Psoas muscle (tissue), 8 donors: ENCODE results near the gene ISOC2. TPM values are rescaled to one million over a fixed set of nuclear protein-coding genes. Genes with fewer than 3 reads are reported as not detected.
A peak's percentile ranks its signal among the peaks of the same experiment; 100 is the strongest.
"Not testable (repeated sequence)": the region's sequence is repeated elsewhere in the genome, so short reads cannot be mapped to it uniquely, and the experiment has no call there.

Experiments used
- ATAC-seq, 4 donors: fragments of 200-7000 bp; cut with Tn5 transposase; one replicate each; pipeline ENCODE4 v1.9.1; 2020; ENCODE audit warnings: moderate library complexity in 3 of 4, mild to moderate bottlenecking in 2 of 4
- DNase-seq, 2 donors: peaks; one replicate each; pipeline ENCODE4 v3.0.0-alpha.2; 2020
- H3K27ac ChIP-seq: fragments of 200-600 bp; one replicate; pipeline ENCODE4 v1.8.0; 2022
- H3K27me3 ChIP-seq, 3 donors: fragments of 200-600 bp in 1 of 3; one replicate each; pipeline versions ENCODE4 v1.6.1 to v1.8.0; 2013 to 2022; ENCODE audit warnings: low read length in 2 of 3, mild to moderate bottlenecking in 2 of 3, moderate library complexity in 1 of 3; ENCODE audit not compliant: insufficient read depth in 3 of 3
- H3K36me3 ChIP-seq, 2 donors: fragments of 200-600 bp in 1 of 2; one replicate each; pipeline versions ENCODE4 v1.6.1 to v1.8.0; 2013 to 2022; ENCODE audit warnings: low read depth in 1 of 2, mild to moderate bottlenecking in 1 of 2, moderate library complexity in 1 of 2; ENCODE audit not compliant: insufficient read depth in 1 of 2
- H3K4me1 ChIP-seq: fragments of 200-600 bp; one replicate; pipeline ENCODE4 v1.8.0; 2022
- H3K4me3 ChIP-seq: fragments of 200-600 bp; one replicate; pipeline ENCODE4 v1.8.0; 2022; ENCODE audit warnings: mild to moderate bottlenecking
- H3K9me3 ChIP-seq: fragments of 200-600 bp; one replicate; pipeline ENCODE4 v1.8.0; 2022
- WGBS, 3 donors: extraction: QIAGEN DNeasy Blood & Tissue Kit; methylation state at CpG; one replicate each; pipeline versions ENCODE4 v1.1.6 to v1.1.7; 2013; 5-methylcytosine and 5-hydroxymethylcytosine counted together
- intact Hi-C, 2 donors: fragments of 100-400 bp; cut with DNase I; formaldehyde crosslinking; loops; one replicate each; pipeline versions ENCODE4 v1.11.0 to v1.14.2; 2022
- polyA plus RNA-seq, 3 donors: library from polyadenylated mRNA; stranded (reverse); fragments of 200-250 nt; gene quantifications; one replicate each; pipeline ENCODE4 v1.2.3, GENCODE V29; 2013
- total RNA-seq, 4 donors: library from RNA; stranded (reverse); fragmentation: NEBNext Ultra II Directional in 2 of 4; extraction: Animal tissue kit (Norgen Biotek cat#: 25700) in 2 of 4; gene quantifications; one replicate each; pipeline versions ENCODE4 v1.2.1 to v1.2.4, GENCODE V29; 2021 to 2023
- TF ChIP-seq, protein P1 (sequence below): fragments of 200-600 bp; IDR thresholded peaks from one replicate; pipeline ENCODE4 v1.8.0; 2022; ENCODE audit warnings: antibody characterized with exemption
- donor health status: healthy with polysubstance abuse.
- donor health status: DM: no; HTN: no; CAD: no; lungs with moderate emphysema.
- donor health status: Bipolar disorder and iron deficiency.
- donor health status: healthy.
- donor health status: DM: yes; HTN: yes; CAD: no.
- donor health status: DM: no; HTN: no; CAD: no.
- donor health status: DM: no; HTN: no; CAD: no.
- donor health status: DM: yes; HTN: yes; CAD: no.

Gene ISOC2
- total and polyA plus RNA-seq, 7 donors = 32.0 to 177 (median 78.0) TPM

DNA sequence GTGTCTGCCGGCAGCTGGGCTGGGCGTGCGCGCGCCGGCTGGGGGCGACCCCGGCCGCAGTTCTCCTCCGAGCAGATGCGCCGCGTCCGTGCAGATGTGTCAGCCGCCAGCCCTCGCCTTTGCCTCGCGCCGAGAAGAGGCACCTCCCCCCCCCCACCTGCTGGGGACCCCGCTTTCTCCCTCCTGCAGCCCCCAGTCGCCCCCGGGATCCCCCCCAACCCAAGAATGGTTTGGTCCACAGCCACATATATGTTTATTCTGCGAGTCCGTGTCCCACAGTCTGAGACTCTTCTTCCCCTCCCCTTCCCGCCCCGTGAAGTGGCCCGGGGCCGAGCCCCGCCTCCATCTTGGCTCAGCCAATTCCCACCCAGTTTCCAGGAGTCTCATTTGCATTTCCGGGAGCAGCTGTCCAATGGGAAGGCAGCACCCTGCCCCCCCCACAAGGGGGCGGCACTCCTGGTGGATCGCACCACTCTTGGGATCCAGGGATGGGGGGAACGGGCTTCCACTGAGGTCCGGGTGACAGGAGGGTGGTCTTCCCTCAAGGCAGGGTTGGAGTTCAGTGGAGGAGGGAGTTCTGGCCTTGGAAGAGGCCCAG, 8.6 kb downstream of the ISOC2 start:
- no peaks in the 10 kb centered on the region for H3K36me3 ChIP-seq
- TF ChIP-seq, protein P1, sequence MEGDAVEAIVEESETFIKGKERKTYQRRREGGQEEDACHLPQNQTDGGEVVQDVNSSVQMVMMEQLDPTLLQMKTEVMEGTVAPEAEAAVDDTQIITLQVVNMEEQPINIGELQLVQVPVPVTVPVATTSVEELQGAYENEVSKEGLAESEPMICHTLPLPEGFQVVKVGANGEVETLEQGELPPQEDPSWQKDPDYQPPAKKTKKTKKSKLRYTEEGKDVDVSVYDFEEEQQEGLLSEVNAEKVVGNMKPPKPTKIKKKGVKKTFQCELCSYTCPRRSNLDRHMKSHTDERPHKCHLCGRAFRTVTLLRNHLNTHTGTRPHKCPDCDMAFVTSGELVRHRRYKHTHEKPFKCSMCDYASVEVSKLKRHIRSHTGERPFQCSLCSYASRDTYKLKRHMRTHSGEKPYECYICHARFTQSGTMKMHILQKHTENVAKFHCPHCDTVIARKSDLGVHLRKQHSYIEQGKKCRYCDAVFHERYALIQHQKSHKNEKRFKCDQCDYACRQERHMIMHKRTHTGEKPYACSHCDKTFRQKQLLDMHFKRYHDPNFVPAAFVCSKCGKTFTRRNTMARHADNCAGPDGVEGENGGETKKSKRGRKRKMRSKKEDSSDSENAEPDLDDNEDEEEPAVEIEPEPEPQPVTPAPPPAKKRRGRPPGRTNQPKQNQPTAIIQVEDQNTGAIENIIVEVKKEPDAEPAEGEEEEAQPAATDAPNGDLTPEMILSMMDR = no peak
- intact Hi-C loops = loop anchor here in 1 of 2 donors (5.0 kb wide), 1 partner anchor 66 kb away; the partner anchor contains the start of gene RPL28
- peak; percentile 76 to 90 for DNase-seq
- WGBS, 3 donors = 9 to 14% (median 9%) methylated on average over 23 to 34 of the region's 34 CpGs
- no peaks in the 10 kb centered on the region for H3K9me3 ChIP-seq
- H3K4me3 ChIP-seq = no peak overlapping the region
- peaks cover 0 to 24% (median 24%) of the 10 kb centered on the region in 3 donors for H3K27me3 ChIP-seq
- peaks cover 6% of the 10 kb centered on the region for H3K4me1 ChIP-seq
- peak; percentile 80 to 96 (median 91) for ATAC-seq
- H3K27ac ChIP-seq = no peak overlapping the region

DNA sequence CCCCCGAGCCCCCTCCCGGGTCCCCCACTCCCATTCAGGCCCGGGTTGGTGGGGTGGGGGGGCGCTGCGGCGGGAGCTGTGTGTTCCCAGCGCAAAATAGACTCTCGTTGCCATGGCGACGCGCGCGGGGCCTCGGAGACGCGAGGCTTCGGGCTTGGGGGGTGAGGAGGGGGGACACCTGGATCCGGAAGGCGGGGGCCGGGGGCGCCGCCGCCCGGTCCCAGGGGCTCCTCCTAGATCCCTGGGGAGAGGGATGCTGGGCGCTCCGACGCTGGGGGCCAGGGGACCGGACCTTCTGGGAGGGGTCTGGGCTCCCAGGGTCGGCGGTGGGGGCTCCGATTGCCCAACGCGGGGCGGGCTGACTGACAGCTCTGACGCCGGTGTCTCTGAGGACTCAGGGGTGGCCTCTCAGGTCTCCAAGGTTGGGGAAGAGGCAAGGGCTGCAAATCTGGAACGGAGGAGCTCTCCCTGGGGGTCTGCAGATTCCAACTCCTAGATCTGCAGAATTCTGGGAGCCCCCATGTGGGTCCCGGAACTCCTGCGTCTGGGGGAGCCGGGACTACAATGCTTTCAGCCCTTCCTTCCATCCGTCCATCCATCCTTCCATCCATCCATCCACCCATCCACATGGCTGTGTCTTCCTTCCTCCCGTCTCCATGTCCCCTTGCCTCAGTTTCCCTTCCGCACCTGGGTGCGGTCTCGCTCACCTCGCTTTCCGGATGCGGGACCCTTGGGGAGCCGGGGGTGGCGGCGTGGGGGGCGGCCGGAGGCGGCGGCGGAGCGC, 9.3 kb downstream of the ISOC2 start:
- Histone ChIP-seq H3K36me3 (no peaks in the 10 kb centered on the region), H3K27me3 (peaks cover 0 to 28% (median 24%) of the 10 kb centered on the region in 3 donors), H3K4me1 (peaks cover 6% of the 10 kb centered on the region), H3K4me3 (no peak overlapping the region), H3K27ac (no peak overlapping the region), H3K9me3 (no peaks in the 10 kb centered on the region)
- ATAC-seq (no peak), DNase-seq (no peak)
- WGBS, 3 donors = 2 to 3% (median 2%) methylated on average over 45 to 57 of the region's 57 CpGs
- TF ChIP-seq, protein P1 = no peak
- intact Hi-C loops = loop anchor here in 1 of 2 donors (5.0 kb wide), 1 partner anchor 65 kb away; the partner anchor contains the start of gene RPL28

DNA sequence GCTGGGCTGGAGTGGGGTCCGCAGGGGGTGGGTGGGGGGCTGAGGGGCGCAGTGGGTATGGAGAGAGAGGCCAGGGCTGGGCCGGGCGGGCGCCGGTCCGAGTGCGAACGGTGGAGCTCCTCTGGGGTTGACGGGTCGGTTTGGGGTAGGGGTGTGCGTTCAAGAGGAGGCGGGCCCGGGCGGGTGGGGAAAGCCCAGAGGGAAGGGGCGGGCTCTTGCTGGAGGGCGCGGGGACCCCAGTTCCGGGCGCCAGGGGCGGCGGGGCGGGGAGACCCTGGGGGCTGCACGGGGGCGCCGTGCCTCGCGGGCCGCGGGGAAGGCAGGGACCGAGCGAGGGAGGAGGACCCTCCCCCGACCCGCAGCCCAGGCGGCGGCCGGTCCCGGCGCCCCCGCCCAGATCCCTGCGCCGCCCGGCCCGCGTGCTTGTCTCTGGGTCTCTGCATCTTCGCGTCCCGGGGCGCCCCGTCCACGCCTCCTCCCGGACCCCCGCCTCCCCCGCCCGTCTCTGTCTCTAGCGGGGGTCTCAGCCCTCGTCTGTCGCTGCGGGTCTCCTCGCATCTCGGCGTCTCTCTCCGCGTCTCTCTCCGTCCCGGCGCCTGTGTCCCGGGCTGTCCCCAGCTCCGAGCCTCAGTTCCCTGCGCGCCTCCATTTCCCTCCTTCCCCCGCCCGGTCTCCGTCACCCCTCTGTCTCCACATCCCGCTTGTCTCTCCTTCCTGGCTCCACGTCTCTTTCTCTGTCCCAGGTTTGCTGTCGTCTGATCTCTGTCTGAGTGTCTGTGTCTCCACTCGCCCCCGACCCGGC, 10.1 kb downstream of the ISOC2 start:
- intact Hi-C loops = loop anchor here in 1 of 2 donors (5.0 kb wide), 1 partner anchor 64 kb away; the partner anchor contains the start of gene RPL28

DNA sequence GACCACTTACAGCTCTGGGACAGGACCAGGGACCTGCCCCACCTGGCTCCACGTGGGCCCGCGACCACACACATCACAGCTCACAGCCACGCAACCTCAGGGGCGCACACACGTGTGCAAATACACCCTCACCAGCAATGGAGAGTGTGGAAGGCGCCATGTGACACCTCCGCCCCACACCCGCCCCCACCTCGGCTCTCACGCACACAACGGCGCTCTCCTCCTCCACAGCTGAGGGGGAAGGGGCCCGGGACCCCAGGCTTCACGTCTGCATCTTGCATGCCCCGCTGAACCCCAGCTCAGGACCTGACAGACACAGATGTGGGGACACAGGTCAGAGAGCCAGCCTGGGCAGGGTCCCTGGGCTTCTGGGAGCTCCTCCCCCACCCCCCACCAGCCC, 12.0 kb downstream of the ISOC2 start:
- no peak for ATAC-seq
- H3K36me3 ChIP-seq = no peaks in the 10 kb centered on the region
- no peaks in the 10 kb centered on the region for H3K9me3 ChIP-seq
- DNase-seq = no peak
- H3K27ac ChIP-seq = no peak overlapping the region
- 31 to 39% (median 34%) methylated on average over 12 to 16 of the region's 16 CpGs for WGBS, 3 donors
- intact Hi-C loops = no loop called here
- TF ChIP-seq, protein P1 = no peak
- H3K4me3 ChIP-seq = no peak overlapping the region
- H3K27me3 ChIP-seq = peaks cover 0 to 51% (median 32%) of the 10 kb centered on the region in 3 donors
- peaks cover 6% of the 10 kb centered on the region for H3K4me1 ChIP-seq

More for the DNA sequence above, 10.1 kb downstream of the ISOC2 start:
- ATAC-seq (no peak), DNase-seq (no peak)
- Histone ChIP-seq H3K27me3 (peaks cover 0 to 33% (median 24%) of the 10 kb centered on the region in 3 donors), H3K36me3 (no peaks in the 10 kb centered on the region), H3K9me3 (no peaks in the 10 kb centered on the region), H3K27ac (no peak overlapping the region), H3K4me3 (no peak overlapping the region), H3K4me1 (peaks cover 6% of the 10 kb centered on the region)
- TF ChIP-seq, protein P1 = no peak
- WGBS, 3 donors = 0 to 1% (median 0%) methylated on average over 36 to 80 of the region's 80 CpGs

DNA sequence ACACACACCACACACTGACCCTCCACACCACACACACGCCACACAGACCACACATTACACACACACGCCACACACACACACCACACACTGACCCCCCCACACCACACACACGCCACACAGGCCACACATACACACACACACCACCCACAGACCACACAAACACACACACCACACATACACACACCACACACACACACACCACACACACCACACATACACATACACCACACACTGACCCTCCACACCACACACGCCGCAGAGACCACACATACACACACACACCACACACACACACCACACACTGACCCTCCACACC, 13.3 kb downstream of the ISOC2 start:
- WGBS, 3 donors = 77 to 89% (median 83%) methylated on average over 5 of the region's 5 CpGs
- H3K4me1 ChIP-seq, DNase-seq, ATAC-seq, intact Hi-C loops, H3K4me3 ChIP-seq, H3K36me3 ChIP-seq, H3K27ac ChIP-seq, H3K9me3 ChIP-seq: not testable (repeated sequence)
- peaks cover 0 to 62% (median 42%) of the 10 kb centered on the region in 3 donors for H3K27me3 ChIP-seq
